Liver (tissue), 9 donors: ENCODE data around the gene PTGER2. TPM values are rescaled to one million over a fixed set of nuclear protein-coding genes. Genes with fewer than 3 reads are reported as not detected.

Experiments used
- DNase-seq: peaks from one replicate; pipeline ENCODE4 v3.0.0-alpha.2; 2017; ENCODE audit warnings: low spot score
- H3K27ac ChIP-seq, 2 donors: one replicate each; pipeline ENCODE4 v1.7.0; 2013; ENCODE audit warnings: inconsistent platforms in 2 of 2, low read length in 2 of 2, control low read depth in 1 of 2, low read depth in 1 of 2, mild to moderate bottlenecking in 1 of 2
- H3K27me3 ChIP-seq, 4 donors: one replicate each; pipeline versions ENCODE4 v1.6.1 to v1.7.0; 2013; ENCODE audit warnings: low read length in 3 of 4, inconsistent platforms in 1 of 4, mild to moderate bottlenecking in 1 of 4, moderate library complexity in 1 of 4; ENCODE audit not compliant: control insufficient read depth in 4 of 4, insufficient read depth in 4 of 4
- H3K36me3 ChIP-seq, 4 donors: one replicate each; pipeline versions ENCODE4 v1.6.1 to v1.7.0; 2013; ENCODE audit warnings: low read length in 3 of 4, mild to moderate bottlenecking in 3 of 4, low read depth in 1 of 4, moderate library complexity in 1 of 4; ENCODE audit not compliant: control insufficient read depth in 4 of 4, insufficient read depth in 3 of 4
- H3K4me1 ChIP-seq, 4 donors: one replicate each; pipeline versions ENCODE4 v1.6.1 to v1.7.0; 2013; ENCODE audit warnings: low read length in 3 of 4, mild to moderate bottlenecking in 3 of 4, moderate library complexity in 1 of 4; ENCODE audit not compliant: control insufficient read depth in 4 of 4, insufficient read depth in 4 of 4
- H3K4me3 ChIP-seq, 3 donors: one replicate each; pipeline versions ENCODE4 v1.6.1 to v1.7.0; 2013; ENCODE audit warnings: low read length in 3 of 3, control low read depth in 1 of 3, low read depth in 1 of 3, mild to moderate bottlenecking in 1 of 3
- H3K9ac ChIP-seq, 2 donors: one replicate each; pipeline ENCODE4 v1.7.0; 2013; ENCODE audit warnings: low read length in 2 of 2, mild to moderate bottlenecking in 2 of 2, moderate library complexity in 2 of 2, control low read depth in 1 of 2, low read depth in 1 of 2
- H3K9me3 ChIP-seq, 4 donors: one replicate each; pipeline versions ENCODE4 v1.6.1 to v1.7.0; 2013; ENCODE audit warnings: low read length in 3 of 4; ENCODE audit not compliant: control insufficient read depth in 4 of 4
- CTCF ChIP-seq: fragments of 150-350 bp; IDR thresholded peaks from 2 replicates; pipeline ENCODE4 v1.5.1; 2017; ENCODE audit warnings: improper control_type of control experiment, low read depth, low read length; ENCODE audit not compliant: missing input control
- EGR1 ChIP-seq, 2 donors: IDR thresholded peaks; 2 replicates each; pipeline ENCODE4 v1.6.1; 2016 to 2018; ENCODE audit warnings: antibody characterized with exemption in 2 of 2, low read depth in 2 of 2
- FOXA2 ChIP-seq: IDR thresholded peaks from 2 replicates; pipeline ENCODE4 v1.6.1; 2016; ENCODE audit warnings: antibody characterized with exemption
- HNF4A ChIP-seq, 2 donors: conservative IDR thresholded peaks; 2 replicates each; pipeline ENCODE4 v1.6.1; 2016; ENCODE audit warnings: antibody characterized with exemption in 2 of 2, mild to moderate bottlenecking in 2 of 2
- HNF4G ChIP-seq: IDR thresholded peaks from 2 replicates; pipeline ENCODE4 v1.6.1; 2016; ENCODE audit warnings: antibody characterized with exemption
- JUND ChIP-seq, 2 donors: IDR thresholded peaks; 2 replicates each; pipeline ENCODE4 v1.6.1; 2016; ENCODE audit warnings: antibody characterized with exemption in 2 of 2
- NR2F2 ChIP-seq: IDR thresholded peaks from 2 replicates; pipeline ENCODE4 v1.6.1; 2016; ENCODE audit warnings: antibody characterized with exemption
- RAD21 ChIP-seq, 2 donors: IDR thresholded peaks; 2 replicates each; pipeline ENCODE4 v1.6.1; 2016; ENCODE audit warnings: antibody characterized with exemption in 2 of 2, mild to moderate bottlenecking in 2 of 2
- REST ChIP-seq: IDR thresholded peaks from 2 replicates; pipeline ENCODE4 v1.6.1; 2016; ENCODE audit warnings: antibody characterized with exemption, mild to moderate bottlenecking
- TAF1 ChIP-seq: conservative IDR thresholded peaks from 2 replicates; pipeline ENCODE4 v1.6.1; 2016; ENCODE audit warnings: antibody characterized with exemption, mild to moderate bottlenecking
- WGBS: extraction: QIAGEN DNeasy Blood & Tissue Kit; methylation state at CpG from one replicate; pipeline ENCODE4 v1.1.7; 2013; 5-methylcytosine and 5-hydroxymethylcytosine counted together
- polyA plus RNA-seq, 2 donors: library from polyadenylated mRNA; stranded (reverse) in 1 of 2; unstranded in 1 of 2; fragments of 200-250 nt in 1 of 2; fragments of >200 nt in 1 of 2; fragmentation: Nextera tagmentation in 1 of 2; extraction: Ambion mirVana in 1 of 2; gene quantifications; one replicate each; pipeline versions ENCODE4 v1.2.1 to v1.2.3, GENCODE V29; 2013 to 2015
- total RNA-seq, 2 donors: library from RNA; depleted of rRNA; stranded (reverse); fragments of >200 nt; gene quantifications; one replicate each; pipeline ENCODE4 v1.2.3, GENCODE V29; 2014
- TF ChIP-seq, protein P1 (sequence below): IDR thresholded peaks from 2 replicates; pipeline ENCODE4 v1.6.1; 2016; ENCODE audit warnings: antibody characterized with exemption
- TF ChIP-seq, protein P2 (sequence below): IDR thresholded peaks from 2 replicates; pipeline ENCODE4 v1.6.1; 2016; ENCODE audit warnings: antibody characterized with exemption
- donor health status: healthy.
- donor health status: healthy.
- donor health status: healthy.
- donor health status: healthy.
- donor health status: healthy.

PTGER2 gene
- total and polyA plus RNA-seq, 4 donors, result 0.36 to 1.9 (median 0.81) TPM

DNA sequence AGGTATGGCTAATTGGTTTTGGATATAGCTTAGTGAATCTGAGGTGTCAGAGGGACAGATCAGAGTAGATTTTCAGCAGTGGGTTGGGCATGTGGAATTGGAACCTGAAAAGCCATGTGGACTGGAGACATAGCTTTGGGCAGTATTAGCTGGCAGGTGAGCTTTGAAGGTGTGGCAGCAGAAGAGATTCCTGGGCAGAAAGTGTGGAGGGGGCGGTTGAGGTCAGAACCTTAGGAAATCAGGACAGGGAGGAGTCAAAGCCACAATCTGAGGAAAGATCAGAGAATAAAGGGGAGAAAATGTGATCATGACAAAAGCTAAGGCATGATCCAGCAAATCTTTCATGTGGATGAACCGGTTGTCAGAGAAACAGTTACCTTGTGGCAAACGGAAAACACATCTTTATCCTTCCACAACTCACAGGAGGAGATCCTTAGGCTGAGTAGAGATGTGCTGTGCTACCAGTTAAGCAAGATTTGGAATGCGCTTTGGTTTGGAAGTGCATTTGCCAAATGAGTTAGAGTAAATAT, 56.4 kb downstream of the PTGER2 start:
- 68% methylated on average over 4 of the region's 4 CpGs for whole genome bisulfite sequencing
- no peaks in the 10 kb centered on the region for H3K36me3 ChIP-seq
- no peak overlapping the region for H3K27ac ChIP-seq
- no peaks in the 10 kb centered on the region for H3K4me1 ChIP-seq
- TF ChIP-seq CTCF (no peak), REST (no peak), HNF4A (conservative IDR thresholded peaks at IDR 0.05) (no peak), HNF4G (no peak), FOXA2 (no peak), NR2F2 (no peak), EGR1 (IDR thresholded peaks at IDR 0.05; ENCODE audit: low read depth in 2 of 2) (no peak), TAF1 (no peak), RAD21 (IDR thresholded peaks at IDR 0.05) (no peak), JUND (IDR thresholded peaks at IDR 0.05) (no peak)
- TF ChIP-seq, protein P1, sequence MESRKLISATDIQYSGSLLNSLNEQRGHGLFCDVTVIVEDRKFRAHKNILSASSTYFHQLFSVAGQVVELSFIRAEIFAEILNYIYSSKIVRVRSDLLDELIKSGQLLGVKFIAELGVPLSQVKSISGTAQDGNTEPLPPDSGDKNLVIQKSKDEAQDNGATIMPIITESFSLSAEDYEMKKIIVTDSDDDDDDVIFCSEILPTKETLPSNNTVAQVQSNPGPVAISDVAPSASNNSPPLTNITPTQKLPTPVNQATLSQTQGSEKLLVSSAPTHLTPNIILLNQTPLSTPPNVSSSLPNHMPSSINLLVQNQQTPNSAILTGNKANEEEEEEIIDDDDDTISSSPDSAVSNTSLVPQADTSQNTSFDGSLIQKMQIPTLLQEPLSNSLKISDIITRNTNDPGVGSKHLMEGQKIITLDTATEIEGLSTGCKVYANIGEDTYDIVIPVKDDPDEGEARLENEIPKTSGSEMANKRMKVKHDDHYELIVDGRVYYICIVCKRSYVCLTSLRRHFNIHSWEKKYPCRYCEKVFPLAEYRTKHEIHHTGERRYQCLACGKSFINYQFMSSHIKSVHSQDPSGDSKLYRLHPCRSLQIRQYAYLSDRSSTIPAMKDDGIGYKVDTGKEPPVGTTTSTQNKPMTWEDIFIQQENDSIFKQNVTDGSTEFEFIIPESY, result no peak
- TF ChIP-seq, protein P2, sequence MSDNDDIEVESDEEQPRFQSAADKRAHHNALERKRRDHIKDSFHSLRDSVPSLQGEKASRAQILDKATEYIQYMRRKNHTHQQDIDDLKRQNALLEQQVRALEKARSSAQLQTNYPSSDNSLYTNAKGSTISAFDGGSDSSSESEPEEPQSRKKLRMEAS, result no peak
- H3K4me3 ChIP-seq, result no peak overlapping the region
- H3K27me3 ChIP-seq, result no peaks in the 10 kb centered on the region
- DNase-seq, result no peak
- H3K9ac ChIP-seq, result no peak overlapping the region
- no peaks in the 10 kb centered on the region for H3K9me3 ChIP-seq

DNA sequence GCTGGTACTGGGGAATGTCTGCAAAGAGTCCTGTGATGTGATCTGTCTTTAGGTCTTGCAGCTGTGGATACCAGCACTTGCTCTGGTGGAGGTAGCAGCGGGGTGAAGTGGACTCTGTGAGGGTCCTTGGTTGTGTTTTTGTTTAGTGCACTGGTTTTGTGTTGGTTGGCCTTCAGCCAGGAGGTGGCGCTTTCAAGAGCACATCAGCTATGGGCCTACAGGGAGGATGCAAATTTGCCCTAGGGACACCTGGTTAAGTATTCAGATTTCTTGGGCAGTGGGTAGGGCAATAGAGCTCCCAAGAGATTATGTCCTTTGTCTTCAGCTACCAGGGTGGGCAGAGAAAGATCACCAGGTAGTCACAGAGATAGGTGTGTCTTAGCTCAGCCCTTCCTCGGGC, 63.8 kb downstream of the PTGER2 start:
- WGBS, result 92% methylated on average over 3 of the region's 3 CpGs
- TF ChIP-seq TAF1, result no peak
- H3K9ac ChIP-seq, result no peak overlapping the region
- no peaks in the 10 kb centered on the region for H3K36me3 ChIP-seq
- no peak overlapping the region for H3K27ac ChIP-seq
- no peak overlapping the region for H3K4me3 ChIP-seq
- no peaks in the 10 kb centered on the region for H3K9me3 ChIP-seq
- no peaks in the 10 kb centered on the region for H3K4me1 ChIP-seq
- no peaks in the 10 kb centered on the region for H3K27me3 ChIP-seq
- no peak for DNase-seq

Other genes starting within 250 kb of the PTGER2 start
- gene NID2, start 245.3 kb upstream of the PTGER2 start, total RNA-seq, result 10 to 100 TPM; 15.4 to 23.3 TPM
- 1 to 10 TPM; 2.3 to 4.7 TPM for gene NID2, start 245.3 kb upstream of the PTGER2 start, polyA plus RNA-seq
- 1 to 10 TPM in 1 of 2 donors, under 1 TPM in 1; 0.42 to 1.4 TPM for gene PTGDR, start 46.6 kb upstream of the PTGER2 start, total RNA-seq
- under 1 TPM; 0.14 to 0.46 TPM for gene PTGDR, start 46.6 kb upstream of the PTGER2 start, polyA plus RNA-seq
- 10 to 100 TPM in 1 of 2 donors, 1 to 10 TPM in 1; 5.2 to 16.2 TPM for gene TXNDC16, start 238.2 kb downstream of the PTGER2 start, total RNA-seq
- 1 to 10 TPM; 2.0 to 3.0 TPM for gene TXNDC16, start 238.2 kb downstream of the PTGER2 start, polyA plus RNA-seq
- 1 to 10 TPM in 1 of 2 donors, under 1 TPM in 1; 0.25 to 1.3 TPM for gene GPR137C, start 238.5 kb downstream of the PTGER2 start, total RNA-seq
- under 1 TPM; 0.14 to 0.42 TPM for gene GPR137C, start 238.5 kb downstream of the PTGER2 start, polyA plus RNA-seq